Measurements from ENCODE around the gene DBNDD1. TPM values are rescaled to one million over a fixed set of nuclear protein-coding genes. Genes with fewer than 3 reads are reported as not detected.

DBNDD1 gene
- total and polyA plus RNA-seq, 10 of the 15 experiments (the other 5 are each of a cell fraction or from before 2014, with no cell fraction given), result 0.06 to 4.6 (median 0.55) TPM

DNA sequence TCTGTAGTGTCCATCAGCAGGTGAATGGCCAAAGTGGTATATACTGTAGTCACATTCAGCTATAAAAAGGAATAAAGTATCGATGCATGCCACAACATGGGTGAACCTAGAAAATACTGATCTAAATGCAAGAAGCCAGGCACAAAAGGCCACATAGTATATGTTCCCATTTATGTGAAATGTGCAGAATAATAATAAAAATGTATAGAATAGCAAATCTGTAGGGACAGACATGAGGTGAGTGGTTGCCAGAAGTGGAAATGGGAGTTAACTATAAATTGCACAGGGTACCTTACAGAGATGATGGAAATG lies 23.1 kb downstream of the DBNDD1 start:
- H3K4me1 ChIP-seq (ENCODE audit: control insufficient read depth, insufficient read depth, low read length), result no peaks in the 10 kb centered on the region
- no peak overlapping the region for H3K9ac ChIP-seq (ENCODE audit: control insufficient read depth, insufficient read depth, low read length)
- H3K27me3 ChIP-seq (replicated peaks in 1 of 2; ENCODE audit: control insufficient read depth in 2 of 2, insufficient read depth in 2 of 2, low read length in 1 of 2), result no peaks in the 10 kb centered on the region
- H3K79me2 ChIP-seq (ENCODE audit: control insufficient read depth, insufficient read depth, low read length), result no peaks in the 10 kb centered on the region
- ATAC-seq (no peak), DNase-seq (ENCODE audit: low read depth, low spot score) (no peak), FAIRE-seq (no peak)
- intact Hi-C loops (cut with micrococcal nuclease; ENCODE audit: unreplicated experiment), result no loop called here
- ChIA-PET RAD21 (ENCODE audit: unreplicated experiment) (no interaction called here), CTCF (no interaction called here), SMC1A (ENCODE audit: uncharacterized antibody, unreplicated experiment) (no interaction called here), POLR2A (no interaction called here)
- H4K20me1 ChIP-seq (ENCODE audit: control insufficient read depth, insufficient read depth), result no peaks in the 10 kb centered on the region
- H3K27ac ChIP-seq (ENCODE audit: control insufficient read depth, insufficient read depth), result peak overlapping the region; percentile 52; the same call in 1 of the 2 replicates
- peaks cover 21% of the 10 kb centered on the region for H3K9me3 ChIP-seq (replicated peaks; ENCODE audit: control insufficient read depth, insufficient read depth, low read length)
- BruUV-seq (replicated peaks), result TSS peak; percentile 72
- no peak overlapping the region for H3K4me3 ChIP-seq
- H3K36me3 ChIP-seq (ENCODE audit: control insufficient read depth in 2 of 2, insufficient read depth in 2 of 2, low read length in 1 of 2), result peaks cover 21 to 28% of the 10 kb centered on the region in 2 experiments
- no peak for TF ChIP-seq IRF4 (IDR thresholded peaks at IDR 0.05; ENCODE audit: low read depth, low read length)
- TF ChIP-seq EP300 (IDR thresholded peaks at IDR 0.05; ENCODE audit: borderline replicate concordance in 1 of 2, control insufficient read depth in 1 of 2, low read depth in 2 of 2, low read length in 2 of 2), result no peak
- TF ChIP-seq, protein P1, sequence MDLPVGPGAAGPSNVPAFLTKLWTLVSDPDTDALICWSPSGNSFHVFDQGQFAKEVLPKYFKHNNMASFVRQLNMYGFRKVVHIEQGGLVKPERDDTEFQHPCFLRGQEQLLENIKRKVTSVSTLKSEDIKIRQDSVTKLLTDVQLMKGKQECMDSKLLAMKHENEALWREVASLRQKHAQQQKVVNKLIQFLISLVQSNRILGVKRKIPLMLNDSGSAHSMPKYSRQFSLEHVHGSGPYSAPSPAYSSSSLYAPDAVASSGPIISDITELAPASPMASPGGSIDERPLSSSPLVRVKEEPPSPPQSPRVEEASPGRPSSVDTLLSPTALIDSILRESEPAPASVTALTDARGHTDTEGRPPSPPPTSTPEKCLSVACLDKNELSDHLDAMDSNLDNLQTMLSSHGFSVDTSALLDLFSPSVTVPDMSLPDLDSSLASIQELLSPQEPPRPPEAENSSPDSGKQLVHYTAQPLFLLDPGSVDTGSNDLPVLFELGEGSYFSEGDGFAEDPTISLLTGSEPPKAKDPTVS (IDR thresholded peaks at IDR 0.05; ENCODE audit: low read depth, low read length), result no peak
- TF ChIP-seq SRF (IDR thresholded peaks at IDR 0.05; ENCODE audit: low read depth in 2 of 2, low read length in 2 of 2), result no peak
- TF ChIP-seq, protein P2, sequence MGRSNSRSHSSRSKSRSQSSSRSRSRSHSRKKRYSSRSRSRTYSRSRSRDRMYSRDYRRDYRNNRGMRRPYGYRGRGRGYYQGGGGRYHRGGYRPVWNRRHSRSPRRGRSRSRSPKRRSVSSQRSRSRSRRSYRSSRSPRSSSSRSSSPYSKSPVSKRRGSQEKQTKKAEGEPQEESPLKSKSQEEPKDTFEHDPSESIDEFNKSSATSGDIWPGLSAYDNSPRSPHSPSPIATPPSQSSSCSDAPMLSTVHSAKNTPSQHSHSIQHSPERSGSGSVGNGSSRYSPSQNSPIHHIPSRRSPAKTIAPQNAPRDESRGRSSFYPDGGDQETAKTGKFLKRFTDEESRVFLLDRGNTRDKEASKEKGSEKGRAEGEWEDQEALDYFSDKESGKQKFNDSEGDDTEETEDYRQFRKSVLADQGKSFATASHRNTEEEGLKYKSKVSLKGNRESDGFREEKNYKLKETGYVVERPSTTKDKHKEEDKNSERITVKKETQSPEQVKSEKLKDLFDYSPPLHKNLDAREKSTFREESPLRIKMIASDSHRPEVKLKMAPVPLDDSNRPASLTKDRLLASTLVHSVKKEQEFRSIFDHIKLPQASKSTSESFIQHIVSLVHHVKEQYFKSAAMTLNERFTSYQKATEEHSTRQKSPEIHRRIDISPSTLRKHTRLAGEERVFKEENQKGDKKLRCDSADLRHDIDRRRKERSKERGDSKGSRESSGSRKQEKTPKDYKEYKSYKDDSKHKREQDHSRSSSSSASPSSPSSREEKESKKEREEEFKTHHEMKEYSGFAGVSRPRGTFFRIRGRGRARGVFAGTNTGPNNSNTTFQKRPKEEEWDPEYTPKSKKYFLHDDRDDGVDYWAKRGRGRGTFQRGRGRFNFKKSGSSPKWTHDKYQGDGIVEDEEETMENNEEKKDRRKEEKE (IDR thresholded peaks at IDR 0.05), result no peak
- TF ChIP-seq GATAD2B (conservative IDR thresholded peaks at IDR 0.05; ENCODE audit: low read depth), result no peak
- no peak for TF ChIP-seq SUZ12 (IDR thresholded peaks at IDR 0.05; ENCODE audit: unreplicated experiment)
- TF ChIP-seq EED (IDR thresholded peaks at IDR 0.05; ENCODE audit: low read depth), result no peak
- no peak for TF ChIP-seq RBBP5 (conservative IDR thresholded peaks at IDR 0.05)
- TF ChIP-seq JUNB (IDR thresholded peaks at IDR 0.05), result no peak
- no peak for TF ChIP-seq ZSCAN29 (IDR thresholded peaks at IDR 0.05)
- TF ChIP-seq NRF1 (conservative IDR thresholded peaks at IDR 0.05; ENCODE audit: low read depth, low read length), result no peak
- 100% methylated on average over 1 of the region's 1 CpG for WGBS (ENCODE audit: insufficient coverage, insufficient replicate concordance, low lambda C conversion rate, missing lambda C conversion rate)
- in situ Hi-C loops (cut with MboI), result no loop called here
- no peak overlapping the region for H2AFZ ChIP-seq (ENCODE audit: control insufficient read depth, low read depth, low read length)
- no peak overlapping the region for H3K4me2 ChIP-seq (ENCODE audit: control insufficient read depth, insufficient read depth)
